GDM1 (cell line): ENCODE results near the gene ABCB4.

Experiments used
- DNase-seq: peaks from one replicate; lab custom pipeline; 2025; lab: John Stamatoyannopoulos, UW

Gene ABCB4

DNA sequence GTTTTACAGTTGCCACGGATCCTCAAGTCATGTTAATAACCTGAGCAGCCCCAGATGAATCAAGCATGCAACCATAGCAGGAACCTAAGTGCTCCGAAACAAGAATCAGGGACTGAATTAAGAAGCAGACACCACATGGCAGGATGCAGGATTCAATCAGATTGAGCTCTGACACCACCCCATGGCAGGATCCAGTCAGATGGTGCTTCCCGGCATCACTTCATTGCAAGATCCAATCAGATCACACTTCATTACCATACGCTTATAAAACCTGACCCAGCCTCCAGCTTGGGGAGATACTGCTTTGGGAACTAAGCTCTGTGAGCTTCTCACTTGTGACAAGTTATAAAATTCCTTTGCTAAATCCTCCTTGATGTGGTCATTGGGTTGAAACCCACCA lies 55.3 kb downstream of the ABCB4 start:
- DNase-seq: no peak

DNA sequence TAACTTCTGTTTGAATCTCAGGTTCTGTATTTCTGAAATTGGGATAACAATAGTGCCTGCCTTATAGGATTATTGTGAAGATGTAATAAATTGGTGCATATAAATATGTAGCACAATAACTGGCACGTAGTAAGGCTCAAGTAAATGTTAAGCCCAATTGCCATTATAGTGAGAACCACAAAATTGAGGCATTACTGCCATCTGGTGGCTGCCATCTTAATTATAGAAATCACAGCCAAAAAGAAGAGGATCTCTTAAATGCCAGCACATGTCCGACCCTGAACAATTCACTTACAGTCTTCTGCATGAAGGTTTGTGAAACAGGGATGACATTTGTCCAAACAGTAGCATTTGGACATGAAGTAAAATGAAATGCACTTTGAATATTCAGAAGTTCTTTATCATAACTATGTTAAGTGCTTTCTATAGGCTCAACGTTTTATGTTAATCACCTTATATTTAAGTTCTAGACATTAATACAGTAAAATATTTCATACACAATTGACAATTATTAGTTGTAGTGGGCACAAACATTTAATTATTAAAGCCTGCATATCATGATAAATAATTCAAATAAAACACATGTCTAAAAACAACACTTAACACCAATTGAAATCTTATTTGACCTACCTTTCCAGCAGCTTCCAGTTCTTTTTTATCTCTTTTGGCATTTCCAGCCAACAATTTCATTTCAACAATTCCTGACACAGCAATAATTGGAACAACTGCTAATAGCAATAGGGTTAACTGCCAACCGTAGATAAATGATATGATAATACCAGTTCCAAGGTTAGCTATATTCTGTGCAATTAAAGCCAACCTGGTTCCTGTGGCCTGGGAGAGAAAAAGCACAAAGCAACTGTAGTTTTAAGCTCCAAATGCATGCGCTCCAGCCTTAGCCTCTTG lies 58.5 kb downstream of the ABCB4 start:
- peak; percentile 35 for DNase-seq

DNA sequence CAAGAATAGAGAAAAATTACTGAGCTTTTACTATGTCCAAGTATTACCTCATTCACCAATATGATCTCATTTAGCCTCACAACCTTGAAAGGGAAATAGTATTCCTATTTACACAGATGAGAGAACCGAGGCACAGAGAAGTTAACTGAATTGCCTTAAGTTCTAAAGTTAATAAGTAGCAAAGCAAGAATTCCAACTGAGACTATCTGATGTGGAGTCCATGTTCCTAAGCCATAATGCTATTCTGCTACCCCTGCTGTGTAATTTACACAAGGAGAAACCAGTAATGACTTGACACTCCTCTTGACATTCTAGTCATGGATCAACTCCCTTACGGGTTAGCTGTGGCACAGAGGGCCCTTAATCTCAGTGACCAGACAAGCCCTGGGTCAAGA lies 60.7 kb downstream of the ABCB4 start:
- no peak for DNase-seq

DNA sequence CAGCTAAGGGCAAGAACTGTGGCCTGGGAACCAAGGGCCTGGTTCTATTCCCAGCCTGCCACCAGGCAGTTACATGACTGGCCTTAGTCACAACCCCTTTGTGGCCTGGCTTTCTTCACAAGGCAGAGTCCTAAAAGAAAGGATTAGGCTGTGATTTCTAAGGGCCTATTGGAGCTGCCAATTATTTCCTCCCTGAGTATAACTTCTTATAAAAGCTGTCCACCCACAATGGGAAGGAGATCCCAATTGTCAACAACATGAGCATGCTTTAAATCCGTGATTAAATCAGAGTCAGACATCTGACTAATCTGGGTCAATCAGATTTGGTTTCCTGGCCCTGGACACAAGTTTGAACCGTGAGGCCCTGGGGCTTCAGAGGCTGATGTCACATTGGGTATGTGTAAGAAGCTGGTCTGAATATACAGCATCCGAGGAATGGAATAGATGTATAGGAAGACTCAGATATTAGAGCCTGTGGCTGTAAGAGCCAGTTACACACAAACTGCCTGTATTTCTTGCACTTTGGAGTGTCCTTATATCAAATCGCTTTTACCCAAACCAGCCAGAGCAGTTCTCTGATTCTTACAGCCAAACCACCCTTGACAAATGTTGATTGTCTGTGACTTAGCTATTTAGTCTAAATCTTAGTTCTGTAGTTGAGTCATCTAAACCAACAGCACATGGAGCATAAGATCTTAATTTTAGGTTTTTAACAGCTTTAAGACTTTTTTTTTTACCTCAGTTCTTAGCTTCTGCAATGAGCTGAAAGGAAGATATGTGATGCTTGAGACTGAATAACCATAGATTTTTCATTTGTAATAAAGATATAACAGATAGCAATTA lies 61.3 kb downstream of the ABCB4 start:
- no peak for DNase-seq

DNA sequence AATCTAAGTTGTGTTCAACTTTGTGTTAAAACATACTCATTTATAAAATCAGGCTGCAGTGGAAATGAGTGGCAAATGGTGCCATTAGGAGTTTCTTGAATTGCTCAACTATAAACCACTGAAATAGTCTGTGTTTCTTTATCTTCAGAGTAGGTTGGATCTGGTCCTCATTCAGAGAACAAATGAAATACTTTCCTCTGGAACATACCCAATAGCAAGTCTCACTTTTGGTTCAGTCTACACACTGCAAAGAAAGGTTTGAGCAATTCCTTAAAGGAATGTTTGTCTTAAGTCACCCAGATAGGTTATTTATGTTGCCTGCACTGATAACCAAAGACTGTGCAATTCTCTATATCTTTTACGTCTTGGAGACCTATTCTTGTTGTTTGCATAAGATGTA lies 62.5 kb downstream of the ABCB4 start:
- no peak for DNase-seq

DNA sequence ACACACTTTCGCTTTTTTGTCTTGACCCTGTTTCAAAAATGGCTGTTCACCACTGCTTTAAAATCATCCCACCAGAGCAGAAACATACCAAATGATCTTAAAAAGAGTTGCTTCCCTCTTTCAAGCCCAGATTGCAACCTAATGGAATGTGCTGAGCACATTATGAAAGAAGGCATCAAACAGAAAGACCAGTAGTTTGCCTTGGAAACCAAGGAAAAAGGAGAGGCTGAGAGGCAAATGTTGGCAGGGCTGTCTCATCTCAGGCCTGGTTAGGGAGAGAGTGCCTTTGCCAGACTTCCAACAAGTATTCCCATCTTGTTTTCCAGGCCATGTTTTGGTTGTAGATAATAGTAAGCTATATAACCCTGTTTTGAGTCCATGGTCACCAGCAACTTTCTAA lies 64.3 kb downstream of the ABCB4 start:
- no peak for DNase-seq

DNA sequence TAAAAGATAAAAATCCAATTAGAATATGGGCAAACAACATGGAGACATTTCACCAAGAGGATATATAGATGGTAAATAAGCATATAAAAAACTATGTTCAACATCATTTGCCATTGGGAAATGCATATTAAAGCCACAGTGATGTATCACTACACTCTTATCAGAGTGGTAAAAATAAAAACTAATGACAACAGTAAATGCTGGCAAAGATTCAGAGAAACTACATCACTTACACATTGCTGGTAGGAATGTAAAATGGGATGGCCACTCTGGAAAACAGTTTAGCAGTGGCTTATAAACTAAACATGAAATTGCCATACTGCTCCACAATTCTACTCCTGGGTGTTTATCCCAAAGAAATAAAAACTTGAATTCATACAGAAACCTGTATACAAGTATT lies 70.8 kb downstream of the ABCB4 start:
- no peak for DNase-seq

DNA sequence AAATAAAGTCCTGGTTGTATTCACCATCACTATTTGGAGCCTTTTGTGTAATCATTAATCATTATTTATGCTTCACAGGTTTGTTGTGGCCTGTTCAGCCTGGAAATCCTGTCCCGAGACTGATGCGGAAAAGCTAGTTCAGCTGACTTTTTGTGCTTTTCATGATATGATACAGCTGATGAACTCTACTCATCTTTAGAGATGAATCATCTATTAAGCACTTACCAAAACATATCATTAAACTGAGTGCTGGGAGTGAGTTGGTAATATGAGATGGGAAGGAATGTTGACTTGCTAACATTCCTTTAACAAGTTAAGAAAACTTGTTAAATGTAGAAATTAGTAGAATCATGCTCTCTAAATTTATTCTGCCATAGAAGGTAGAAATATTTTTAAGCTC lies 77.0 kb downstream of the ABCB4 start:
- no peak for DNase-seq

DNA sequence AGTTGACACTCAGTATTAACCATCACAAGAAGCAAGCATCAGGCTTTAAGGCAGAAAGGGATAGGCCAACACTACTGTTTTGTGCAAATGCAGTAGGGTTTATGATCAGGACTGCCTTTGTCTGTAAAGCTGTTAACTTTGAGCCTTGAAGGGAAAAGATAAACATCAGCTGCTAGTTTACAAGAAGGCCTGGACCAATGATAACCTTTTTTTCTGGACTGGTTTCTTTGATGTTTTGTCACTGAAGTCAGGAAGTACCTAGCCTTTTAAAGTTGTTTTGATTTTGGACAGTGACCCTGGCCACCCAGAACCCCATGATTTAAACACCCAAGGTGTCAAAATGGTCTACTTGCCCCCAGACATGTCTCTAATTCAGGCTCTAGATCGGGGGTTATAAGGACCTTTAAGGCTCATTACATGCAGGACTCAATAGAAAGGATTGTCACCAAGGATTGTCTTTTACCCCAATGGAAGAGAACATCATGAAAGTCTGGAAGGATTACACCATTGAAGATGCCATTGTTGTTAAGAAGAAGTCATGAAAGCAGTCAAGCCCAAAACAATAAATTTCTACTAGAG lies 79.9 kb downstream of the ABCB4 start:
- DNase-seq: no peak

DNA sequence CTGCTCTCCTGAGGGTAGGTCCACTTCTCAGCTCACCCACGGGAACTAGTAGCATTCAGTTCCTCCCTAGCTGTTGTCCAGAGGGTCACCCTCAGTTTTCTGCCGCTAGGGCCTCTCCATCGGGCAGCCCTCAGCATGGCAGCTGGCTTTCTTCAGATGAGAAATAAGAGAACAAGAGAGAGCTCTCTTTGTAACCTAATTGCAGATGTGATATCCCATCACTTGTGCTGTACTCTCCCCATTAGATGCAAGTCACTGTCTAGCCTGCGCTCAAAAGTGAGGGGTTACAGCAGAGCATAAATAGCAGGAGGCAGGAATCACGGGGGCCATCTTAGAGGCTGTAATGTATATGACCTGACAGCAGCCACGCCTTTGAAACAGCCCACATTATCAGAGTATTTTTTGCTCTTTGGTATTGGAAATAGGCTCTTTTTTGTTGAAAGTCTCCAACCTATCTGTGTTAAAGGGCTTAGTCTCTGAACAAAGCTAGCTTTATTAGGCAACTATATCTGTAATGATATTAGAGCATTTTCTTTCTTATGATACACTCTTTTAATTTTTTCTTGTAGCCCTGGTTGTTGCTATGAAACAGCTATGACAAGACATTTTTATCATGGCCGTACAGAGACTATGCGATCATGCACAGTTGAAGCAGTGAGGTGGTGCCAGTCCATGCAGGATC lies 84.3 kb downstream of the ABCB4 start:
- DNase-seq: no peak

DNA sequence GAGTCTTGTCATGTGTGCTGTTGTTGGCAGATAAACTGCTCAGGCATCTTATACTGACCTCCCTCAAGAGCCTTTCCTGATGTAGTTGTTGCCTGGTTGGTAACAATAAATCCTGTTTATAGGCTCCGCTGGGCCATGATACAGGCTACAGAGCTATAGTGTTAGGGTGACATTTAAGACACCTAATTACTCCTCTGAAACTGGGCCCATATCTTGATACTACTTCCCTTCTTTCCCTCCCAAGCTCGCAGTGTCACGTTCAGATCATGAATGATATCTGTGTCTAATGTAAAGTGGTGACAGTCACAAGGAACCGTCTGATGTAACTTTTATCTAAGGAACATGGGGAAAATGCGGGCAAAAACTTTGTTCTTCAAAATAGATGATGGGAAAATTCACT lies 94.6 kb downstream of the ABCB4 start:
- no peak for DNase-seq

DNA sequence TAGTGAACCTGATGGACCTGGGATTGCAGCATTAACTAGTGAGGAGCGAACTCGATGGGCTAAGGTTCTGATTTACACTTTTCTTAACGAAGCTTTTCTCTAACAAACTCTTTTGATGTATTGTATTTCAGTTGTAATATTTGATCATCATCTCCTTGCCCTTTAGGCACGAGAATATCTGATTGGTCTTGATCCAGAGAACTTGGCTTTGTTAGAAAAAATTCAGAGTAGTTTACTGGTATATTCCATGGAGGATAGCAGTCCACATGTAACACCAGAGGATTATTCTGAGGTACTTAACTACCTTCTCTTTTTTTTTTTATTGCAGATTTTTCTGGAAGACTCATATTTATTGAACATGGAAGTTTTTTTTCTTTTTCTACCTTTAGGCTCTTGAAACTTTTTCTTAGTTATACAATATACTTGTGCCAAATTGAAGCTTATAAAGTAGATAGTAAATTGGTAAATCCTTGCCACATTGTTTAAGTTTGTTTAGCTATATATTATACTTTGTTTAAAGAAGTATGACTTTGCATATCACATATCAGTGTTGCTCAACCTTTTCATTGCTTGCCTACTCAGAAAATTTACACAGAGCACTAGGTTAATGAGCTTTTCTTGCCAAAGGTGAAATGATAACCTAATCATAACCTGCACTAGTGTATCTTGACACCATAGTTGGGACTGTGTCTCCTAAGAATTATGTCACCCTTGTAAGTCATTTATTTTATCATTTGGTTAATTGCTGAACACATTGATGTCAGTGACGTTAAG lies 99.6 kb downstream of the ABCB4 start:
- no peak for DNase-seq

DNA sequence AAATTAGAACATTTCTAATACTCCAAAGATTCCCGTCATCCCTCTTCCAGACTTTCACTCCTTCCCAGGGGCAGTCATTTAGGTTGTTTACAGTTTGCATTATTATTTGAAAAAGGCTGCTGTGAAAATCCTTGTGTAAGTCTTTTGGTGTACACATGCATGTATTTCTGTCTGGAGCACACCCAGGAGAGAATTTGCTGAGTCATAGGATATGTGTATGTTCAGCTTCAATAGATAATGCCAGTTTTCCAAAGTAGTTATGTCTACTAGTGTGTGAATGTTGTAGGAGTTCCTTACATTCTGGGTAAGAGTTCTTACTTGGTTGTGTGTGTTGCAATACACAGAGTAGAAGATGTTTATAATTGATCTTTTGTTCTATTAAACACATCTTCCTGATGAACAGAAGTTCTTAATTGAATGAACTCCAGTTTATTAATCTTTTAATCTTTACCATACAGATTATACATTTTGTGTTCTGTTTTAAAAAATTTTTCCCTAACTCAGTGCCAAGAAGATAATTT lies 104.8 kb downstream of the ABCB4 start:
- no peak for DNase-seq

DNA sequence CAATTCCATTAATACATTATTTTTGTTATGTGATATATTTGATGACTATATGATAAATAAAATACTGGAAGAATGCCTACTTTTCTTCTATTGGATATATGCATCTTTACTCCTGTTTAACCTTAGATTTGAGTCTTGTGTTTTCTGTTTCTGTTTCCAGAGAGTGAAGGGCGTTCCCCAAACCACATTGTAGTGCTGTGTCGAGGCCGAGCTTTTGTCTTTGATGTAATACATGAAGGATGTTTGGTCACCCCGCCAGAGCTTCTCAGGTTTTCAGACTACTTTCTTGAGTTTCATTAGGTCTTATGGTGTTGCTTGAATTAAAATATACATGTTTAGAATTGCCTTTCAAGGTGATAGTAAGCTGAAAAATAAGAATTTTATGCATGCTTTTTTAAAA lies 106.3 kb downstream of the ABCB4 start:
- DNase-seq: no peak

DNA sequence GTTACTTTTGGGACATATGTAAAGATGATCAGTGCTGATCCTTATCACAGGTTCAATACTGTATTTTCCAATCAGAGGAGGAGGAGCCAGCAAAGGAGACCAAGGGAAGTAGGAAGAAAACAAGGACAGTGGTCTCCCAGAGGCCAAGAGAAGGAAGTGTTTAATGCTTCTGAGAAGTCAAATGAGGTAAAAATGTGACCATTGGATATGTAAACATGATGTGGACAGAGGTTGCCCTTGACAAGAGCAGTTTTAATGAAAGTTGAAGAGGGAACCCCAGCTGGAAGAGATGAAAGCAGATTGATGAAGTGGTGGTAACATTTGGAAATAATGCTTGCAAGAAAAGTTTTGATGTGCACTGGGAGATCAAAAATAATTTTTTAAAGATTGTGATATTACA lies 111.2 kb downstream of the ABCB4 start:
- DNase-seq: no peak

DNA sequence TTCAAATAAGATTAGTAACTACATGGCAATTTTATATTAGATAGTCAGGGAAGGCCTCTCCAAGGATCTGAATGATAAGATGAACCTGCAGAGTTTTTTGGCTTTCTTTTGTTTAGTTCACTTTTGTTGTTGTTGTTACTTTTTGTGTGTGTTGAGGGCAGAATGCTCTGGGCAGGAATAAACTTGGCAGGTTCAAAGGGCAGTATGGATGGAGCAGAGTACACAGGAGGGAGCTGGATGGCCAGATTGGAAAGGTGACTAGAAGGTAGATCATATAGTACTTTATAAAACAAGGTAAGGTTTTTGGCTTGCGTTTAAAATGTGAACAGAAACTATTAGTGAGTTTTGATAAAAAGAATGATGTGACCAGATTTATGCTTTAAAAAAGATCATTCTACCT lies 112.1 kb downstream of the ABCB4 start:
- no peak for DNase-seq

DNA sequence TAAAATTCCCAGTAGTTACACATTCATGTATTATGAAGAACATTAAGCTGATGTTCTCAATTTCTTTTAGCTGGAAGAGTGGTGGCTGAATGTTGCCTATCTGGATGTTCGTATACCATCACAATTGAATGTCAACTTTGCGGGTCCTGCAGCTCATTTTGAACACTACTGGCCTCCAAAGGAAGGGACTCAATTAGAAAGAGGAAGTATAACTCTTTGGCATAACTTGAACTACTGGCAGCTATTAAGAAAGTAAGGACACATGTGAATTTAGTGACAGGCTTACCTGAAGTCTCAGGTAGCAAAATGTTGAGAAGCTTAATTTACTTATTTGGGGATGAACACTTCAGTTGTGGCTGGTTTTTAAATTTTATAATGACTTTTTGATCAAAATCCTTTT lies 114.2 kb downstream of the ABCB4 start:
- no peak for DNase-seq

DNA sequence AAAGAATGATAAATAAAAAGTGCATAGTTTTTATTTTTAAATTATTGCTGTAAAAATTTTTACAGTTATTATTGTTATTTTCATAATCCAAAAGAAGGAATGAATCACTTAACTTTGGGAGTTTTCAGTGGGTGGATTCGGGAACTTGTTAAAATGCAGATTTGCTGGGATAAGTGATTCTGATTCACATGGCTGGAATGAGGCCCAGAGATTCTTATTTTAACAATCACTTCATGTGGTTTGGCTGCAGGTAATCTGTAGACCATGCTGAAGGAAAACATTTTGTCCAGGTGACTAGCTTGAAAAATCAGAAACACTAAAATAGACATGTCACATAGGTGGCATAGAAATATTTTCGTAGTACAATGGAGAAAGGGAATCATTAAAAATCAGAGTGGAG lies 116.1 kb downstream of the ABCB4 start:
- no peak for DNase-seq

DNA sequence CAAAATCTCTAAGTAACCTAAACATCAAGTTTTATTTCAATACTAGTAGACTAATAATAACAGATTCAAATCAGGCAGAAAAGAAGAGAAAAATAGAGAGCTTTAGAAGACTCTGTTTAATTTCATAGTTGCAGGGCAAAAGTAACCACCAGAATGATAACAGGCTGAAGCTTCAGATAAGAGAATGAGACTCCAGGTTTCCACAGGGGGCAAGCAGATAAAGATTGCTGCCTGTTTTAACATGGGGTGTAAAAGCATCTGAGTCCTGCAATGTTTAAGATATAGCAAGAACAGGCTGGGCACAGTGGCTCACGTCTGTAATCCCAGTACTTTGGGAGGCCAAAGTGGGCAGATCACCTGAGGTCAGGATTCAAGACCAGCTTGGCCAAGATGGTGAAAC lies 119.0 kb downstream of the ABCB4 start:
- DNase-seq: no peak

DNA sequence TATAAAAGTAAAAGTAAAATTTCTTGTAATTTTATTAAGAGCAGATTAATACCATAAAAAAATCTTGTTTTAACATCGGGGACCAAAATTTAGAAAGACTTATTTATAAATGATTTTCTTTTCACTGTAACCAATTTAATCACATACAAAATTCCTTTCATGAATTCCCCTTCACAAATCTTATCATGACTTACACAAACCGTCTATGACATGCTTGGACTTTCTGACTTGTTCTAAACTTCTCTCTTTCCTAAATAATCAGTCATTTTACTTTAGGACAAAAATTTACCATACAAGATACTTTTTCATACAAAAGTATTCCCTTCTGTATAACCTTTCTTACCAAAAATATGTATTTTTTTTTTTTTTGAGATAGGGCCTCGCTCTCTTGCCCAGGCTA lies 120.7 kb downstream of the ABCB4 start:
- no peak for DNase-seq
